Fibroblast of skin of scalp (primary cell): ENCODE data around the gene SLC2A14. TPM values are rescaled to one million over a fixed set of nuclear protein-coding genes. Genes with fewer than 3 reads are reported as not detected.
"Not testable (repeated sequence)": the region's sequence is repeated elsewhere in the genome, so short reads cannot be mapped to it uniquely, and the experiment has no call there.

Experiments used
- DNase-seq: peaks from one replicate; pipeline ENCODE4 v3.0.0-alpha.2; 2013
- polyA plus RNA-seq, 2 experiments: library from polyadenylated mRNA; unstranded; fragments of 120-200 nt; gene quantifications; one replicate each; pipeline ENCODE4 v1.2.1, GENCODE V29; 2013; ENCODE audit not compliant: insufficient read length in 2 of 2

The SLC2A14 gene
- polyA plus RNA-seq (2013, experiment 1 of 2; ENCODE audit: insufficient read length) = 0.83 TPM
- polyA plus RNA-seq (2013, experiment 2 of 2; ENCODE audit: insufficient read length) = 1.5 TPM

- no peak for DNase-seq
Measured at GRCh38 chr12:7872566-7873319, at the start of gene SLC2A14. Gene SLC2A14 (minus strand): TSS chr12:7872915. CDS start chr12:7869880, 3,035 bp downstream.

- not testable (repeated sequence) for DNase-seq
Measured at GRCh38 chr12:7921181-7921580, 48.5 kb upstream of the SLC2A14 start.

GRCh38 chr12:7918268-7918590 lies 45.5 kb upstream of the SLC2A14 start:
- not testable (repeated sequence) for DNase-seq

- no peak for DNase-seq
Measured at GRCh38 chr12:7917392-7918267, 44.9 kb upstream of the SLC2A14 start.

- no peak for DNase-seq
Measured at GRCh38 chr12:7916936-7917335, 44.2 kb upstream of the SLC2A14 start.

- DNase-seq = no peak
Measured at GRCh38 chr12:7915661-7916403, 43.1 kb upstream of the SLC2A14 start.

GRCh38 chr12:7910106-7910505 lies 37.4 kb upstream of the SLC2A14 start:
- DNase-seq = not testable (repeated sequence)

GRCh38 chr12:7907009-7907408 lies 34.3 kb upstream of the SLC2A14 start:
- DNase-seq = peak; percentile 65

- DNase-seq = not testable (repeated sequence)
Measured at GRCh38 chr12:7906303-7906702, 33.6 kb upstream of the SLC2A14 start.

GRCh38 chr12:7905600-7906125 lies 32.9 kb upstream of the SLC2A14 start:
- DNase-seq = not testable (repeated sequence)

GRCh38 chr12:7905071-7905470 lies 32.4 kb upstream of the SLC2A14 start:
- peak; percentile 8 for DNase-seq

- not testable (repeated sequence) for DNase-seq
Measured at GRCh38 chr12:7902416-7902815, 29.7 kb upstream of the SLC2A14 start.

- peak; percentile 48 for DNase-seq
Measured at GRCh38 chr12:7899755-7900154, 27.0 kb upstream of the SLC2A14 start.

- DNase-seq = not testable (repeated sequence)
Measured at GRCh38 chr12:7896726-7897125, 24.0 kb upstream of the SLC2A14 start.

- DNase-seq = peak; percentile 22
Measured at GRCh38 chr12:7892186-7892980, 19.7 kb upstream of the SLC2A14 start.

GRCh38 chr12:7884689-7885088 lies 12.0 kb upstream of the SLC2A14 start:
- DNase-seq = no peak

GRCh38 chr12:7881736-7882120 lies 9.0 kb upstream of the SLC2A14 start:
- DNase-seq = not testable (repeated sequence)

- not testable (repeated sequence) for DNase-seq
Measured at GRCh38 chr12:7880952-7881735, 8.4 kb upstream of the SLC2A14 start.

- no peak for DNase-seq
Measured at GRCh38 chr12:7879246-7879645, 6.5 kb upstream of the SLC2A14 start.

- no peak for DNase-seq
Measured at GRCh38 chr12:7877420-7877819, 4.7 kb upstream of the SLC2A14 start.

- no peak for DNase-seq
Measured at GRCh38 chr12:7870335-7870734, 2.4 kb downstream of the SLC2A14 start.
